ENCODE data around the gene C17orf67.
A peak's percentile ranks its signal among the peaks of the same experiment; 100 is the strongest.

Gene C17orf67

GRCh38 chr17:56833057-56833808 lies 487 bp downstream of the C17orf67 start:
- DNase-seq (ENCODE audit: low spot score), result peak; percentile 53

- DNase-seq (ENCODE audit: low spot score), result no peak
These were observed 1.3 kb downstream of the C17orf67 start for GRCh38 chr17:56832446-56832845.

- no peak for DNase-seq (ENCODE audit: low spot score)
These were observed 2.2 kb downstream of the C17orf67 start for GRCh38 chr17:56831369-56832095.

GRCh38 chr17:56830726-56831368 lies 2.9 kb downstream of the C17orf67 start:
- DNase-seq (ENCODE audit: low spot score), result no peak

- DNase-seq (ENCODE audit: low spot score), result no peak
These were observed 6.9 kb downstream of the C17orf67 start for GRCh38 chr17:56826611-56827414.

GRCh38 chr17:56824503-56824902 lies 9.2 kb downstream of the C17orf67 start:
- DNase-seq (ENCODE audit: low spot score), result no peak

GRCh38 chr17:56823848-56824247 lies 9.9 kb downstream of the C17orf67 start:
- no peak for DNase-seq (ENCODE audit: low spot score)

DNA sequence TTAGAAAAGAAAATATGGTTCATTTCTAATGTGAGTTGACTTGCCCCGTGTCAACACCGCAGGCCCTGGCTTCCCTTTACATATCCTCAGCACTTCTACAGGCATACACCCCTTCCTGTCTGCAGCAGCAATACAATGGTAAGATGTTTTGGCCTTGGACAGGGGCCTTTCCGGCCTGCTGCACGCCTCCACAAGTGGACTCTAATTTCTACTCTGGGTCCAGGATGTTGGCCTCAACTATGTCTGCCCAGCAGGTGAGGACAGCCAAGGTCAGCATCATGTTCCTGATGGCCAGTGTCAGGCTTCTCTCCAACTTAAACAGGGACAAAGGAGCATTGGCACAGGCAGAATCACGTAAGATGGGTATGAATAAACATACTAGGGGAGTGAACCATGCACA lies 11.0 kb downstream of the C17orf67 start:
- DNase-seq (ENCODE audit: low spot score), result no peak

- no peak for DNase-seq (ENCODE audit: low spot score)
These were observed 11.7 kb downstream of the C17orf67 start for GRCh38 chr17:56821847-56822534.

DNA sequence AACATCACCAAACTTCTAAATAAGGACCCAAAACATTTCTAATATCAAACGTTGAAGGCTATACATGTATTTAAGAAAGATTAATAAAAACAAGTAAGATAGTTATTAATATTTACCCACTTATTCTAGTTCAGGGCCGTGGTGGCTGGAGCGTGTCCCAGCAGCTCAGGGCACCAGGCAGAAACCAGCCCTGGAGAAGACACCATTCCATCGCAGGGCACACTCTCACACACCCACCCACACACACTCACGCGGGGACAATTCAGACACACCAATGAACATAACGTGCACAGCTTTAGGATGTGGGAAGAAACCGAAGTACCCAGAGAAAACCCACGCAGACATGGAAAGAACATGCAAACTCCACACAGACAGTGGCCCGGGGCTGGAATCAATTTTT lies 13.5 kb downstream of the C17orf67 start:
- no peak for DNase-seq (ENCODE audit: low spot score)

GRCh38 chr17:56819431-56820145 lies 14.1 kb downstream of the C17orf67 start:
- peak; percentile 81 for DNase-seq (ENCODE audit: low spot score)

DNA sequence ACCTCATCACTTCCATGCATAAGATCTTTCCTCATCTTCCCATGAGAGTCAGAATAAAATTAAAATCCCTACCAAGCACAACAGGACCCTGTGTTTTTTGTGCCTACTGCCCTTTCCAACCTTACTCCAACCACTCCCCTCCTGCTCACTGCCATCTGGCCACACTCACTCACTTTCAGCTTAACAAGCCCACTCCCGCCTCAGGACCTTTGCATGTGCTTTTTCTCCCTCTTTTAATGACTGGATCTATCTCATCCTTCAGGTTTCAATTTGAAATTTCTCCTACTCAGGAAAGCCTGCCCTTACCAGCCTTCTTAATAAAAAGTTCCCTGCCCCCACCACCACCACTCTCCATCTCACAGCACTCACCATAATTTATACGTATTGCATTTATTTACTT lies 14.7 kb downstream of the C17orf67 start:
- no peak for DNase-seq (ENCODE audit: low spot score)

DNA sequence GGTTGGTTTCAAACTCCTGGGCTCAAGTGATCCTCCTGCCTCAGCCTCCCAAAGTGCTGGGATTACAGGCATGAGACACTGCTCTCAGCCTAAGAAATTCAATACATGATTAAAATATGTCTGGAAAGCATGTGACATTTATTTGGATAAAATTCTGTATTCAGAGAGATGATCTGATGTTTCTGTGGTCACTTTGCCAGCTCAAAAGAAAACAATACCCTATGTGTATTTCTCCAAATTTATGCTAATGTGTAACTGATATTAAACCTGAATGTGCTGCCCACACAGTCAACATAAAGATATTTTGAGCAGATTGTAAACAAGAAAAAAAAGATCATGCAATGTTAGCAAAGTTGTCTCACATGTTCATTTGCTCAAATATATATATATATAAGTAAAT lies 16.7 kb downstream of the C17orf67 start:
- no peak for DNase-seq (ENCODE audit: low spot score)

DNA sequence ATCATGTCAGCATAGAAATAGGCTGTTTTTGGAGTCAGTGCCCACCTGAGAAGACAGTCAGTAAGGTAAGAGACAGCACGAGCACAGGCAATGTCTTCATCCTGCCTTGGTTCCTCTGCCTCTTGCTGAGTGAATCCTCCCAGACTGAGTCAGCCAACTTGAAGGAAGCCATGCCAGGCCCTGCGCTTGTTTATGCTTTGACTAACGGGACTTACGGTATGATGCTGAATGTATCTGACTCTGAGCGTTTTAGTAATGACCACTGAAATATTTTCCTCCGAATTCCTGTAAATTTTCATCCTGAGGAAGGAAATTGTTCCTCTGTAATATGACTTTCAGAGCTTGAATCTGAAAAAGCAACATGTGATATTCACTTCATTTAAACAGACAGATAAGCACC lies 18.0 kb downstream of the C17orf67 start:
- no peak for DNase-seq (ENCODE audit: low spot score)

GRCh38 chr17:56812901-56813388 lies 20.8 kb downstream of the C17orf67 start:
- DNase-seq (ENCODE audit: low spot score), result no peak

DNA sequence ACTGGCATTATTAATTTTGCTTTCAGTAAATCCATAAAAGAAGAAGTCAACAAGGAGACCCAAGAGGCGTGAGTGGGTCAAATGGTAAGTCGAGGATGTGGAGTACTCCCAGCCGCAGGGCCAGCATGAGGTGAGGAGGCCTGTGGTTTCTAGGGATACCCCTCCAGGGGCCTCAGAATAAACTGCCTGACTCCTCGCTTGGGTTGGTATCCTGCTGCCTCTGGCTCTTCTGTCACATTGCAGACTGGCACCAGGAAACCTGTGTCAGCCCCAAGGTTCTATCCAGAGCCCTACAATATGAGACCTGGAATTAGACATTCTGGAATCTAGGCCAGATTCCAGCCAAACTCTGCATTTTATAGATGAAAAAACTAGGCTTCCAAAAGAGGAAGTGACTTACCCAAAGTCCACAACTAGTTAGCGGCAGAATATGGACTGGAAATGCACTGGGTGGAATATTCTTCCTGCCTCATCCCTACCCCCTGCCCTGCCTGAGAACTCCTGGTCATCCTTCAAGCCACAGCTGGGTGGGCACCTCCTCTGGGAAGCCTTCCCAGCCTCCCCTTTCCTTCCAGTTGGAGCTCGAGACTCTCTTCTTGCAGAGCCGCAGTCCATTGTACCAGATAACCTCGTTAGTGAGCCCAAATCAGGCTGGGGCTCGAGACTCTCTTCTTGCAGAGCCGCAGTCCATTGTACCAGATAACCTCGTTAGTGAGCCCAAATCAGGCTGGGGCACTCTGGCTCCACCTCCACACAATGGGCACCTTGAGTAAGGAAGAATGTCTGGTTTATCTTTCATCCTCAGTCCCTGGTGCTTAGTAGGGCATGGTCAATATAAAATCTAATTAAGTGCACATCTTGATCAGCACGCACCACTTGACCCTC lies 22.6 kb downstream of the C17orf67 start:
- DNase-seq (ENCODE audit: low spot score), result no peak

DNA sequence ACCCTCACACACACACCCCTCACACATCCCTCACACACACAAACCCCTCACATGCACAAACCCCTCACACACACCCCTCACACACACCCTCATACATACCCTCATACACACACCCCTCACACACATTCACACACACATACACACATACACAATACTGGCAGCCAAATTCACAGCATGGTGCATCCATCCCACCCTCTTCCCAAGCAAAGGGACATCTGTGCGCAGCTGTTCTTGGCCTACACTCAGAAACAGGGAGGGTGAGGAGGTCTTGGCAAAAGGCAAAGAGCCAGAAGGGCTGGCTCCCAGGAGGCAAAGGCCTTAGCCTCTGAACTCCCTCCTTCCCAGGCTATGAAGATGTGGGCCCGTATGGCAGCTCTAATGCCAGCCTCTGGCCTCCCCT lies 23.4 kb downstream of the C17orf67 start:
- no peak for DNase-seq (ENCODE audit: low spot score)

- no peak for DNase-seq (ENCODE audit: low spot score)
These were observed 23.9 kb downstream of the C17orf67 start for GRCh38 chr17:56809820-56810179.

GRCh38 chr17:56809106-56809819 lies 24.5 kb downstream of the C17orf67 start:
- no peak for DNase-seq (ENCODE audit: low spot score)
